Gastroesophageal sphincter (tissue), 3 donors: ENCODE measurements around the gene DHRS4.
"Not testable (repeated sequence)": the region's sequence is repeated elsewhere in the genome, so short reads cannot be mapped to it uniquely, and the experiment has no call there.

Source experiments
- EP300 ChIP-seq: sonication (generic); formaldehyde crosslinking; IDR thresholded peaks from one replicate; pipeline ENCODE4 v1.6.1; 2017; ENCODE audit warnings: antibody characterized with exemption, mild to moderate bottlenecking
- POLR2A ChIP-seq, 2 donors: fragments of 450-650 bp; IDR thresholded peaks; one replicate each; pipeline ENCODE4 v1.6.1; 2017; ENCODE audit warnings: antibody characterized with exemption in 2 of 2, mild to moderate bottlenecking in 2 of 2, moderate library complexity in 1 of 2
- POLR2AphosphoS5 ChIP-seq: sonication (generic); formaldehyde crosslinking; IDR thresholded peaks from one replicate; pipeline ENCODE4 v1.6.1; 2017; ENCODE audit warnings: antibody characterized with exemption
- TF ChIP-seq, protein P1 (sequence below), 4 experiments: fragments of 200-600 bp in 2 of 4; fragments of 450-650 bp in 2 of 4; sonication (generic) in 1 of 4; IDR thresholded peaks; one replicate each; pipeline ENCODE4 v1.5.1; 2017 to 2019; ENCODE audit warnings: antibody characterized with exemption in 4 of 4, mild to moderate bottlenecking in 2 of 4, moderate library complexity in 2 of 4

DNA sequence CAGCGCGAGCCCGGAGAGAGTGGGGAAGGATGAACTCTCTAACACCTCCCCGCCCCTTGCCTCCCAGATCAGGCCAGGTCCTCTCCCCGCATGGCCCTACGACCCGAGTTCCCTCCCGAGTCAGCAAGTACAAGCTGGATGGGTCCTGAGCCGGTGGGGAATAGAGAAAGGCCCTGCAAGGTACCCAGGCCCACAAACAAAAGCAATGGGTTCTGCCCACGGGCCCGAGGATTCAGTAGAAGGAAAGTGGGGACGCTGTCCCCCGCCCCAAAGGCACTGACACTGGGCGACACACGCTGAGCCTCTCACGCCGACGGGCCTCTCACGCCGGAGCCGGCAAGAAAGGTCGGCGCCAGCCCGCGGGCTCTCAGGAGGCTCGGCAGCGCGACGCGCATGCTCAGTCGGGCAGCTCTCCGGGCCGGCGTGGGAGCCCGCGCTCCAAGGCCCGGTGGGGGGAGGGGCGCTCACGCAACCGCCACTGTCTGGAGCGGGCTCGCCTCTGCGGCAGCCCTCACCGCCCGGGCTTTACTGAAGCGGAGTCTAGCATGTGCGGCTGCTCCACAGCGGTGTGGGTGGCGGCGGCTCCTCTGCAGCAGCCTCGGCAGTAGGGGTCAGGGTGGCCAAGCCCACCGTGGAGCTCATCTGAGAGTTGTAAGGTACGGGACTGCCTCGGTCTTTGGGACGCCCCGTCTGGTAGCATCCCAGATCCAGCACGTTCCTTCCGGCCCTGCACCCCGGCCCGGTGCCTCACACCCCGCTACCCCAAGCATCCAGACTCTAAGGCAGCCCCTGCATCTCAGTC, 16.1 kb downstream of the DHRS4 start:
- TF ChIP-seq POLR2AphosphoS5; POLR2A (IDR thresholded peaks at IDR 0.05); EP300: not testable (repeated sequence)
- TF ChIP-seq, protein P1, sequence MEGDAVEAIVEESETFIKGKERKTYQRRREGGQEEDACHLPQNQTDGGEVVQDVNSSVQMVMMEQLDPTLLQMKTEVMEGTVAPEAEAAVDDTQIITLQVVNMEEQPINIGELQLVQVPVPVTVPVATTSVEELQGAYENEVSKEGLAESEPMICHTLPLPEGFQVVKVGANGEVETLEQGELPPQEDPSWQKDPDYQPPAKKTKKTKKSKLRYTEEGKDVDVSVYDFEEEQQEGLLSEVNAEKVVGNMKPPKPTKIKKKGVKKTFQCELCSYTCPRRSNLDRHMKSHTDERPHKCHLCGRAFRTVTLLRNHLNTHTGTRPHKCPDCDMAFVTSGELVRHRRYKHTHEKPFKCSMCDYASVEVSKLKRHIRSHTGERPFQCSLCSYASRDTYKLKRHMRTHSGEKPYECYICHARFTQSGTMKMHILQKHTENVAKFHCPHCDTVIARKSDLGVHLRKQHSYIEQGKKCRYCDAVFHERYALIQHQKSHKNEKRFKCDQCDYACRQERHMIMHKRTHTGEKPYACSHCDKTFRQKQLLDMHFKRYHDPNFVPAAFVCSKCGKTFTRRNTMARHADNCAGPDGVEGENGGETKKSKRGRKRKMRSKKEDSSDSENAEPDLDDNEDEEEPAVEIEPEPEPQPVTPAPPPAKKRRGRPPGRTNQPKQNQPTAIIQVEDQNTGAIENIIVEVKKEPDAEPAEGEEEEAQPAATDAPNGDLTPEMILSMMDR (IDR thresholded peaks at IDR 0.05) = not testable (repeated sequence)
